Activated gamma-delta T cell treated with Interleukin-2 at 50 U/mL for 16 hours (primary cell): Measurements from ENCODE around the gene KCTD19.

Experiments
- DNase-seq: peaks from one replicate; pipeline ENCODE4 v3.0.0-alpha.2; 2020

The KCTD19 gene

GRCh38 chr16:67257486-67258160, 68.9 kb downstream of the KCTD19 start:
- no peak for DNase-seq

- DNase-seq, result no peak
Observed at GRCh38 chr16:67256701-67257230, 69.8 kb downstream of the KCTD19 start.

DNA sequence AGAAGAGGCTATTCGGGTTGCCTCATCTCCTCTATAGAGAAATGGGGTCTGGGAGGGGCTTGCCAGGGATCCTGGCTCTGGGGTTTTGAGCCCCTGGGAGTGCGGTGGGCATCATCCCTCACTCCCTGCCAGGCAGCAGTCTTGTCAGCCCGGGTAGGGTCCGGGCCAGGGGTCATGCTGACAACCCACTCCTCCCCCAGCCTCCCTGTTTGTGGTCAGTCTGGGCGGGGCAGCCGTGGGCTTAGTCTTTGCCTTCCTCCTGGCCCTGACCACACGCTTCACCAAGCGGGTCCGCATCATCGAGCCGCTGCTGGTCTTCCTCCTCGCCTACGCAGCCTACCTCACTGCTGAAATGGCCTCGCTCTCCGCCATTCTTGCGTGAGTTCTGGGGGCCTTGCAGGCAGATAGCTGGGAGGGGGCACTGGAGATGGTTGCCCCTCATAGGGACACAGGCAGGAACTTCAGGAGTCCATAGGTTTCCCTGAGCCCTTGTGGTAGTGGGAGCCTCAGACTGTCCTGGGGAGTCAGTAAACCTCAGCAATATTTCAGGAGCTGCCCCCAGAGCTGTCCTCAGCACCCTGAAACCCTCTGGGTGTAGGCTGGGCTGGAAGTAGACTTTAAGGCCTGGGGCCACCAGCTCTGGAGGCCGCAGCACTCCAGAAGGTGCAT, 70.9 kb downstream of the KCTD19 start:
- no peak for DNase-seq

DNA sequence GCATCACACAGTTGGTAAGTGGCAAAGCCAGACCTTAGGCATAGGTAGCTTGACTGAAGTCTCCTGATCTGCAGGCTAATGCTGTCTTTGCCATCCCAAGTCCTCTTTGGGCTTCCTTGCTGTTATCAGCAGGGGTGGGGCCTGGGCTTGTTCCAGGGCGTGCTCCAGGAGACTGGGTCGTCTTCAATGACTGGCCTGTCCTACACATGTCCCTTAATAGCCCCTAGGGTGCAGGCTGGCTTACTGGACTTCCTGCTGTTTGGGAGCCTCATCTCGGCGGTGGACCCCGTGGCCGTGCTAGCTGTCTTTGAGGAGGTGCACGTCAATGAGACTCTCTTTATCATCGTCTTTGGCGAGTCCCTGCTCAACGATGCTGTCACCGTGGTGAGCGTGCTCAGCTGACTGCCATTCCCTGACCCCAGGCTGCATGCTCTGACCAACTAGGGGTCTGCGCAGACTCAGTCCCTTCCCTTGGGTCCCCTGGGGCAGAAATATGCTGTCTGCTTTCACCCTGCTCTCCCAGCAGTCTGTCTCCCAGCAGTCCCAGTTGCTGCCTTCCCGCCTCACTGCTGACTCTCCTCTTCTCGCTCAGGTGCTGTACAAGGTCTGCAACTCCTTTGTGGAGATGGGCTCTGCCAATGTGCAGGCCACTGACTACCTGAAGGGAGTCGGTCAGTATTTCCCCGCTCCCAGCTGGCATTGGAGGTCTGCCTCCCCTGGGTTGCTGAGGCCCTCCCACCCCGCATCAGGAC, 71.6 kb downstream of the KCTD19 start:
- DNase-seq, result no peak

- no peak for DNase-seq
Observed at GRCh38 chr16:67252609-67253497, 73.7 kb downstream of the KCTD19 start.

DNA sequence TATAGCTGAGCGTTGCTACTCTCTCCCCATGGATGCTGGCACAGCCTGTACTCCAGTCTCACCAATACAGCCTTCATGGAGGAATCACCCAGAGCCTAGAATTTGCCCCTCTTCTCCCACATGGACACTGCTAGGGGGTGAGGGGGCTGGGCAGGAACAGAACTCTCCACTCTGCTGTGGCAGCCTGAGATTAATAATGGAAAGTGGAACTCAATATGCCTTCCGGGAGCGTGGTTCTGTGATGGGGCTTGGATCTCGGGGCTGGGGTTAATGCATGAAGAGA, 76.6 kb downstream of the KCTD19 start:
- DNase-seq, result no peak

DNA sequence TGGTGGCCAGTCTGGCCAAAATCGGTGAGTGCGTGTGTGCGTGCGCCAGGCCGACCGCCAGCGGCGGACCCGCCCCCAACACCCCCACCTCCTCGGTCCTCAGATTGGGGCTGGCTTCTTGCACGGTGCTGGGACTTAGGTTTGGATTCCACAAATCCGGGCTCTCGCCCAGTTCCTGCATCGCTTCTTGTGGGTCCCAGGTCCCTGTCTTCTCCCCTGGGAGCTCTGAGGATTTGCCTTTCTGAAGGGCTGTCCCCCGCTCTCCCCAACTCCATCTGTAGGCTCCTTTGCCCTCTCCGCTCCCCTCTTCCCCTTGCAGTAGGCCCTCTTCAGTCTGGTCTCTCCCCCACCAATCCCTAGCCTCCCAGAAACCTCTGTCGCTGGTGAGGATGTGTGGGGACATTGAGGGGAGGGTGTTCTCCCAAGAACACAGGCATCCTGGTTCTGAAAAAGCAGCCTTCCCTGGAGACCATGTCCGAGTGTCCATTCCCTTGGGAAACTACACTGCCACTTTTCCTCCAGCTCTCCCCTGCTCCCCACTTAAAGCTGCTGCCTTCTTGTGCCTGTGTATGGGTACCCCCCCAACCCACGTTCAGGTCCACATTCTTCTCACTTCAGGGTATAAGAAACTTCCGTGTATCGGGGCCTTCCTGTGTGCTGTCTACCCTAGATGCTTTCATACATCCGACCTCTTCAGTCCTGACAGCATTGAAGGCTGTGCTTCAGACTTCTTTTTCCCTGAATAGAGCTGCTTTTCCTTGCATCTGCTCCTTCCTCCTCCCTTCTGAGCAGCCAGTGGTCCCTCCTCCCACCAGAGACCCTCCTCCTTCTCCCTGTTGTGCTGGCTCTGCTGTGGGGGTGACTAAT, 77.1 kb downstream of the KCTD19 start:
- DNase-seq, result no peak

DNA sequence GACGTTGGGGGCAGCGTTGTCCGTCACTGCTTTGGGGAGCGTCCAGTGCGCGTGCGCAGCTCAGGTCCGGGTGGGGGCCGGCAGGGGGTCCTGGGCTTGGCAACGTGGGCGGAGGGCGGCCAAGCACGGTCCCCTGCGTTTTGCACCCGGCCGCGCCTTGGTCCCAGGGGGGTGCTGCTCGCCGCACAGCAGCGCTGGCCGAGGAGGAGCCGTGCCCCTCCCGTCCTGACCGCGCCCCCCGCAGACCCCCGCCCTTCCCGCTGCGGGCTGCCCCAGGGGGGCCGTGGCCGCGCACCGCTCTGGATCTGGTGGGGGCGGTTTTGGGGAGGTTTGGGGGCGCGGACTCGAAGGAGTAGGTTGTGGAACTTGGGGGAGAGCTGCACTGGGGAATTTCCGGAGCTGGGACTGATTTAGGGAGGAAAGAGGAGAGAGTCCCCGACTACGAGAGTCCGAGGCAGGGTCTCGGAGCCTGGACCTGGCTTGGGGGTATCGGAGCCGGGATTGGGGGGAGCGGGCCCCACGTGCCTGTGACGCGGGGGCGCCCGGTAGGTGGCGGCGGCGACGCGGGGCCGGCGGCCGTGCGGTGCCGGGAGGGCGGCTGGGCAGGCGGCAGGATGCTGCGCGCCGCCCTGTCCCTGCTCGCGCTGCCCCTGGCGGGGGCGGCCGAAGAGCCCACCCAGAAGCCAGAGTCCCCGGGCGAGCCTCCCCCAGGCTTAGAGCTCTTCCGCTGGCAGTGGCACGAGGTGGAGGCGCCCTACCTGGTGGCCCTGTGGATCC, 78.0 kb downstream of the KCTD19 start, which contains the start of gene SLC9A5:
Gene SLC9A5, plus strand, starts transcription at position 579 of the 777 bp plus-strand sequence. Its CDS starts 36 bp downstream, at position 615.
- no peak for DNase-seq

GRCh38 chr16:67248073-67248400, 78.5 kb downstream of the KCTD19 start:
- no peak for DNase-seq

- peak; percentile 97 for DNase-seq
Observed at GRCh38 chr16:67247192-67248072, 79.1 kb downstream of the KCTD19 start, which contains the start of gene FHOD1. TSS of gene FHOD1 (minus strand) at chr16:67247481. CDS start at chr16:67247410, 71 bp downstream.

- DNase-seq, result no peak
Observed at GRCh38 chr16:67246756-67247191, 79.8 kb downstream of the KCTD19 start.

- DNase-seq, result peak; percentile 31
Observed at GRCh38 chr16:67246081-67246755, 80.3 kb downstream of the KCTD19 start.

- no peak for DNase-seq
Observed at GRCh38 chr16:67245674-67246080, 80.9 kb downstream of the KCTD19 start.

DNA sequence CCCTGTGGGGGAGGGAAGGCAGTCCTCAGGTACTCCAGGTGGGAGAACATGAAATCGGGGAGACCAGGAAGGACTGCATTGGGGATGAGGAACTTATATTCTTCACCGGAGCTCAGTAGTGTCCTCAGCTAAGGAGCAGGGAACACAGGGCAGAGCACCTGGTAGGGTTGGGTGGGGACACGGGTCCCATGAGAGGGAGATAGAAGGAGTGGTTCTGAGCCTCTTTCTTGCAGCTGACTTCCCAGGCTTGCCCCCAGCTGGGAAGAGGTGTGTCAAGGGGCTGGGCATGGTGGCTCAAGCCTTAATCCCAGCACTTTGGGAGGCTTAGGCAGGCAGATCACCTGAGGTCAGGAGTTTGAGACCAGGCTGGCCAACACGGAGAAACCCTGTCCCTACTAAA, 81.4 kb downstream of the KCTD19 start:
- DNase-seq, result no peak

DNA sequence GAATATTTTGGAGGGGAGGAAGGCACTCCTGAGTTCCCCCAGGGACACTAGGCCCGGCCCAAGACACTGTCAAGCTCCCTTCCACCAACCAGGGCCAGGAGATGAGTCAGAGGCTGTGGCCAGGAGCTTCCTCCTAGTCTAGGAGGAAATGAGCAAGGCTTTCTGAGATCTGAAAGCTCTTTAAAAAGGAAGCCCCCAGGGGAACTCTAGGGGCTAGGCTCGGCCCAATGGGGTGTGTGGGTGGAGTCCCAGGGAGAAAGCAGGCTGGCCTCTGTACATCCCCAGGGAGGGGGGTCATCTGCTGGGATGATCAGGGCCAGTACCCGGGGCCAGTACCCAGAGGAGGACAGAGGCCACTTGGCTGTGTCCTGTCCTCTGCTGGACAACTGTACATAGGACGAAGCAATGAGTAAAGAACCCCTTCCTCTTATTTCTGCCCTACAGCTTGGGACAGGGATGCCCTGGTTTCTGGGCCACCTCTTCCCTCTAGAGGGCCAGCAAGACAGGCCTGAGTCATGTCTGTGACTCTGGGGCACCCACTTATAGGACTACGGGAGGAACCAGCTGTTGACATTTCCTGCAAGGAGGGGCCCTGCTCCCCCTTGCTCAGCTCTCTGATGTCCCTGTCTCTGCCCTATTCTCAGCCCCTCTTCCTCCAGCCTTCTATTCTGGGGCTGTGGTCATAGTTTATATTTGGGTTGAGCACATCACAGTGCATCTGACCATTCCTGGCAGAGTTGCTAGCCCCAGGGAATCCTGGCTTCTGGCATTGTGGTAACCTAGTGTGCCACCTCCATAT, 82.0 kb downstream of the KCTD19 start:
- DNase-seq, result peak; percentile 78

- no peak for DNase-seq
Observed at GRCh38 chr16:67243481-67243880, 83.1 kb downstream of the KCTD19 start.

DNA sequence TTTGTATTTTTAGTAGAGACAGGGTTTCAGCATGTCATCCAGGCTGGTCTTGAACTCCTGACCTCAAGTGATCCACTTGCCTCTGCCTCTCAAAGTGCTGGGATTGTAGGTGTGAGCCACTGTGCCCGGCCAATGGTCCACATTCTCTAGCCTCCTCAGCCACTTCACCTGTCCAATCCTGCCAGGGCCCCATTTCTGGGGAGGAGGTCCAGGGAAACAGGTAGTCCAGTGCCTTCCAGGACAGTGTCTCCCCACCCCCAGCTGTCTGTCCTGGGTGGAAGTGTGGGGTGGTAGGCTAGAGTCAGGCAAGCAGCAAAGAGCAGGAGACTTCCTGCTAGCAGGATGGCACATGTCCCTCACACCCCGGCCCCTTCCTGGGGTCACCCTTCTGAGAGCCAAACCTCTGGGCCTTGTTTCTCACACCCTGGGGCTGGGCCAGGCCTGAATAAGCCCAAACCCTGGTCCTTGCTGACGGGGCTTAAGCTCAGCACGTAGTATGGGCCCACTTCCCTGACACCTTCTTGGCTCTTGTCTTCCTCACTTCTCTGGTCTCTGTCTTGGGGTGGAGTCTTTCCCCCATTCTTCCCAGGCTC, 84.3 kb downstream of the KCTD19 start:
- no peak for DNase-seq
